H1 (cell line): ENCODE results near the gene ACRBP.

Experiments used
- ASH2L ChIP-seq: fragments of 200-600, 300-600 bp; sonication (generic); IDR thresholded peaks from one replicate; pipeline ENCODE4 v1.7.1; 2017; ENCODE audit warnings: low read length
- BCL11A ChIP-seq, 2 experiments: IDR thresholded peaks; one replicate each; pipeline ENCODE4 v1.6.1; 2011; ENCODE audit warnings: low read depth in 2 of 2, low read length in 2 of 2, mild to moderate bottlenecking in 2 of 2
- CTCF ChIP-seq, 3 experiments: IDR thresholded peaks; 1 replicate in 2 of 3; 2 replicates in 1 of 3; pipeline versions ENCODE4 v1.5.1 to v1.6.1; 2011; ENCODE audit warnings: low read length in 3 of 3, mild to moderate bottlenecking in 3 of 3, inconsistent platforms in 2 of 3, low read depth in 1 of 3, moderate library complexity in 1 of 3; ENCODE audit not compliant: insufficient read depth in 1 of 3; ENCODE audit errors: control extremely low read depth in 1 of 3
- EP300 ChIP-seq, 2 experiments: IDR thresholded peaks; 1 replicate in 1 of 2; 2 replicates in 1 of 2; pipeline ENCODE4 v1.6.1; 2011 to 2012; ENCODE audit warnings: low read depth in 2 of 2, low read length in 2 of 2, mild to moderate bottlenecking in 2 of 2, borderline replicate concordance in 1 of 2, inconsistent platforms in 1 of 2, moderate library complexity in 1 of 2
- EZH2 ChIP-seq: fragments of 200-600 bp; sonication (generic); IDR thresholded peaks from 2 replicates; pipeline ENCODE4 v1.7.1; 2012; ENCODE audit warnings: low read depth, mild to moderate bottlenecking, moderate library complexity, low read length, inconsistent platforms; ENCODE audit not compliant: severe bottlenecking
- JUN ChIP-seq: IDR thresholded peaks from 2 replicates; pipeline ENCODE4 v1.6.1; 2011; ENCODE audit warnings: low read depth, mild to moderate bottlenecking, improper control_type of control experiment, low read length
- POLR2A ChIP-seq, 2 experiments: IDR thresholded peaks; 1 replicate in 1 of 2; 2 replicates in 1 of 2; pipeline ENCODE4 v1.6.1; 2011; ENCODE audit warnings: low read depth in 2 of 2, low read length in 2 of 2, mild to moderate bottlenecking in 2 of 2; ENCODE audit errors: control extremely low read depth in 1 of 2
- TBP ChIP-seq: IDR thresholded peaks from 2 replicates; pipeline ENCODE4 v1.6.1; 2011; ENCODE audit warnings: low read depth, low read length, improper control_type of control experiment
- USF2 ChIP-seq: IDR thresholded peaks from 2 replicates; pipeline ENCODE4 v1.6.1; 2011; ENCODE audit warnings: low read length, improper control_type of control experiment

DNA sequence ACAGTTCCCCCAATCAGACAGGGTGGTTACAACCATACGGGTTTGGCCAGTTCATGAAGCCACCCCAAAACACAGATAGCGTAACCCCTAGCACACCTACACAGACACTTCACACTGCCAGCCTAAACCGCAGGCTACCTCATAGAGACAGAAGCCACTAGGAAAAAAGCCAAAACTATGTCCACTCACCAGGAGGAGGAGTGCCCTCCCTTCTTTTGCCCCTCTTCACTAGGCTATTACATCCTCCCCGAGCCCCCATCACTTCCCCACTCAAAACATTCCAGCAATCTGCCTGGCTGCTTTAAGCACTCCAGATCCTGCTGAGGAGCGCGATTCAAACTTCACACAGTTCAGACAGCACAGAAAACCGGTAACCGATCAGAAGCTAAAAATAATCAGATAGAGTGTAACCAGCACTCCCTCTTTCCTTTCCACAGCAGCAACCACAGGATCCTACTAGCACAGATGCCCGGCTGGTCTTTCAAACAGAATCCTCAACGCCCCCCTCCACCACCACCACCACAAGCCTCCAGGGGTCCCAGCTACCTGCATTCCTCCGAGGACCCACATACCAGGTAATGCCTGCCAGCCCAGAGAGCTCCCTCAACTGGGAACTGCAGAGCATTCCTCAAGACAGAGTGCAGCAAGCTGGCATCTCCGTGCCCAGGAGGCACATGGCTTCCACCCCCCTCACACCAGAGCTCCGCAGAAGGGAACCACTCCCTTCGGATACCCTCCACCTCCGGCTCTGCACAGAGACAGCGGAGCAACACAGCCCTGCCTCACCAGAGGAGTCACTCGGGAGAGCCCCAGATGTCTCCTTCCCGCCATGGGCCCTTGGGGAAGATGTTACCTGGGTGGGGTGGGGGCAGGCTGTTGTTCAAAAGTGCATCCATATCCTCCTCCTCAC, 41.6 kb downstream of the ACRBP start:
- TF ChIP-seq CTCF (IDR thresholded peaks at IDR 0.05; ENCODE audit: control extremely low read depth in 1 of 3, insufficient read depth in 1 of 3, low read depth in 1 of 3, low read length in 3 of 3) (peak in 1 of 3 experiments; percentile 17; a peak in 1 of 4 replicates), USF2 (no peak), EP300 (IDR thresholded peaks at IDR 0.05; ENCODE audit: borderline replicate concordance in 1 of 2, low read depth in 2 of 2, low read length in 2 of 2) (no peak), TBP (no peak), EZH2 (no peak), BCL11A (IDR thresholded peaks at IDR 0.05; ENCODE audit: low read depth in 2 of 2, low read length in 2 of 2) (no peak), JUN (no peak), POLR2A (IDR thresholded peaks at IDR 0.05; ENCODE audit: control extremely low read depth in 1 of 2, low read depth in 2 of 2, low read length in 2 of 2) (no peak), ASH2L (no peak)
